ENCODE data around the gene DNAI2.

GRCh38 chr17:74355065-74355464 is 81.0 kb downstream of the DNAI2 start:
- TF ChIP-seq EZH2 (IDR thresholded peaks at IDR 0.05; ENCODE audit: insufficient read depth, low read length), result no peak
- TF ChIP-seq CTCF (IDR thresholded peaks at IDR 0.05; ENCODE audit: insufficient read depth, low read depth, low read length), result no peak

Measured in astrocyte (in vitro differentiated cells and primary cell).